ENCODE data around the gene POLR2B. TPM values are rescaled to one million over a fixed set of nuclear protein-coding genes. Genes with fewer than 3 reads are reported as not detected.

The POLR2B gene
- total RNA-seq (ENCODE audit: low replicate concordance), result 93.5 and 147 TPM in 2 replicates

GRCh38 chr4:56978750-56979303, at the start of gene POLR2B:
POLR2B (plus strand) TSS chr4:56978896; CDS start chr4:56978986, 90 bp downstream.

DNA sequence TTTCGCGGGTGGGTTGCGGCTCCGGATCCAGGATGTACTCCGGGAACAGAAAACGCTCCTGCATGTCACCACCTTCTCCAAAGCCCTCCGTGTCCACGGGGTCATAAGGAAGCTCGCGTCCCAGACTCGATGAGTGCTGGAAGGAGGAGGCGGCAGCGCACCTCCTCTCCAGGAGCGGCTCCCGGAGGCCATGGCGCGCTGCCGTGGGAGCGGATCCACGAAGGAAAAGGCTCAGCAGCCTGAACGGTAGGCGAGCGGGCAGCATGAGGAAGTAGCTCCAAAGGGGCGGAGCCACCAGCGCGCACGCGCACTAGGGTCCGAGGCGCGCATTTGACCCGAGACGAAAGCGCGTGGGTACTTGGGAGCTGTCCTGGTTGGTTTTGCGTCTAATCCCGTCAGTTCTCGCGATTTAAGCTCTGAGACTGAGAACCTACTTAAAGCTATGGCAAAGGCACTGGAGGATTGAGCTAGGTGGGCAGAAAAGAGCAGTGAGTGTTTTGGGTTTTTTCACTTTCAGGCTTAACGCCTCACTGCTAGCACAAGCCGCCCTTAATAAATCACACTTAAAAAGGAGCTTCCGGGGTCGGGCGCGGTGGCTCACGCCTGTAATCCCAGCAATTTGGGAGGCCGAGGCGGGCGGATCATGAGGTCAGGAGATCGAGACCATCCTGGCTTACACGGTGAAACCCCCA, 1.2 kb upstream of the POLR2B start, which contains the start of gene NOA1:
TSS of gene NOA1 (minus strand) at position 286 of the 692 bp plus-strand sequence. CDS start at position 265, 21 bp downstream.

Other genes starting within 250 kb of the POLR2B start
- gene SPINK2, start 157.2 kb upstream of the POLR2B start, total RNA-seq (ENCODE audit: low replicate concordance), result not detected in 2 replicates
- gene REST, start 71.0 kb upstream of the POLR2B start, total RNA-seq (ENCODE audit: low replicate concordance), result 9.9 and 24.7 TPM in 2 replicates
- 7.7 and 14.3 TPM in 2 replicates for gene NOA1, start 1.3 kb upstream of the POLR2B start, total RNA-seq (ENCODE audit: low replicate concordance)
- 267 and 1,374 TPM in 2 replicates for gene IGFBP7, start 131.5 kb downstream of the POLR2B start, total RNA-seq (ENCODE audit: low replicate concordance)

Measured in smooth muscle cell of the coronary artery (primary cell).